ENCODE data around the gene ETV4. TPM values are rescaled to one million over a fixed set of nuclear protein-coding genes. Genes with fewer than 3 reads are reported as not detected.

The ETV4 gene
- total and polyA plus RNA-seq, 2 of the 13 experiments (the other 11 are each of a cell fraction or from before 2014, with no cell fraction given), result 128 to 330 TPM

- TF ChIP-seq SMARCC2 (IDR thresholded peaks at IDR 0.05) (no peak), HNRNPUL1 (IDR thresholded peaks at IDR 0.05; ENCODE audit: low read depth, low read length) (no peak), ZNF558 (CRISPR knock-in tag; IDR thresholded peaks at IDR 0.05; ENCODE audit: borderline replicate concordance) (no peak; the same call in 1 of the 2 replicates), SATB2 (CRISPR knock-in tag; IDR thresholded peaks at IDR 0.05) (no peak), ZNF720 (CRISPR knock-in tag; IDR thresholded peaks at IDR 0.05) (no peak), ZNF691 (CRISPR knock-in tag; IDR thresholded peaks at IDR 0.05; ENCODE audit: borderline replicate concordance, low read depth) (no peak), MAZ (IDR thresholded peaks at IDR 0.05; ENCODE audit: borderline replicate concordance, low read depth, low read length) (peak; percentile 47; the same call in 1 of the 2 replicates), MAZ (CRISPR knock-in tag; IDR thresholded peaks at IDR 0.05; ENCODE audit: low read depth) (no peak), NFE2L2 (IDR thresholded peaks at IDR 0.05; ENCODE audit: low read length) (no peak), ZNF619 (CRISPR knock-in tag; IDR thresholded peaks at IDR 0.05) (no peak), ARNT (IDR thresholded peaks at IDR 0.05) (no peak), SP5 (CRISPR knock-in tag; IDR thresholded peaks at IDR 0.05; ENCODE audit: borderline replicate concordance, low read depth) (peak; percentile 85; the same call in 1 of the 2 replicates), HOXD1 (CRISPR knock-in tag; IDR thresholded peaks at IDR 0.05) (peak; percentile 18; the same call in 1 of the 2 replicates), SYNCRIP (IDR thresholded peaks at IDR 0.05; ENCODE audit: insufficient read depth, low read depth, low read length) (no peak), FOSL1 (CRISPR knock-in tag; IDR thresholded peaks at IDR 0.05; ENCODE audit: borderline replicate concordance) (no peak), ZNF788 (CRISPR knock-in tag; IDR thresholded peaks at IDR 0.05; ENCODE audit: borderline replicate concordance) (peak; percentile 76; the same call in 1 of the 2 replicates), THAP7 (CRISPR knock-in tag; IDR thresholded peaks at IDR 0.05) (peak; percentile 32; the same call in 1 of the 2 replicates), BATF2 (CRISPR knock-in tag; IDR thresholded peaks at IDR 0.05) (no peak), SMAD1 (CRISPR knock-in tag; IDR thresholded peaks at IDR 0.05; ENCODE audit: borderline replicate concordance, low read depth) (peak; percentile 75; the same call in 1 of the 2 replicates), ZNF317 (CRISPR knock-in tag; IDR thresholded peaks at IDR 0.05) (peak; percentile 73; the same call in 1 of the 2 replicates), HMG20A (CRISPR knock-in tag; IDR thresholded peaks at IDR 0.05; ENCODE audit: borderline replicate concordance) (no peak; the same call in 1 of the 2 replicates), ZNF501 (CRISPR knock-in tag; IDR thresholded peaks at IDR 0.05) (no peak), PLSCR1 (CRISPR knock-in tag; IDR thresholded peaks at IDR 0.05; ENCODE audit: borderline replicate concordance) (no peak), ZNF503 (CRISPR knock-in tag; IDR thresholded peaks at IDR 0.05) (peak; percentile 61; the same call in 1 of the 2 replicates)
Observed at GRCh38 chr17:43528319-43528987, 17.7 kb downstream of the ETV4 start (continued).
